Activated effector memory CD4-positive, alpha-beta T cell treated with Interleukin-2 at 50 U/mL for 16 hours (primary cell): ENCODE data around the gene AKAIN1.

Source experiments
- DNase-seq: peaks from one replicate; pipeline ENCODE4 v3.0.0-alpha.2; 2020

Gene AKAIN1, protein sequence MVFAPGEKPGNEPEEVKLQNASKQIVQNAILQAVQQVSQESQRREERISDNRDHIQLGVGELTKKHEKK

DNA sequence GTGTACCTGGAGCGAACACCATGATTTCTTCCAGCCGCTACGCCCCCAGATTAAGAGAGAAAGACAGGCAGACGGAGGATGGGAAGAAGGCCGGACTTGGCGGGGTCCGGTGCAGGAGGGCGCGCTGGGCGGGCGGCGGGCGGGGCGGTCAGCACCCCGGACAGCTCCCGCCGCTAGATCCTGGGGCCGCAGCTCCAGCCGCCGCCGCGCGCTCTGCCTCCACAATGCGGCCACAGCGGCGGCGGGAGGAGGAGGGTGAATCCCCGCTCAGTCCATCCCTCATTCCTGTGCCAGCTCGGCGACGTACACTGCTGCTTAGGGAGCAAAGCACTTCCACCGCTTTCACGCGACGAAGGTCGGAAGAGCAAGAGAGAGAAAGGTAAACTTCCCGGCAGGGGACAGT lies at the start of gene AKAIN1:
Gene AKAIN1, minus strand, starts transcription at position 226 of the 403 bp plus-strand sequence. Its CDS starts 204 bp downstream, at position 22.
- no peak for DNase-seq

DNA sequence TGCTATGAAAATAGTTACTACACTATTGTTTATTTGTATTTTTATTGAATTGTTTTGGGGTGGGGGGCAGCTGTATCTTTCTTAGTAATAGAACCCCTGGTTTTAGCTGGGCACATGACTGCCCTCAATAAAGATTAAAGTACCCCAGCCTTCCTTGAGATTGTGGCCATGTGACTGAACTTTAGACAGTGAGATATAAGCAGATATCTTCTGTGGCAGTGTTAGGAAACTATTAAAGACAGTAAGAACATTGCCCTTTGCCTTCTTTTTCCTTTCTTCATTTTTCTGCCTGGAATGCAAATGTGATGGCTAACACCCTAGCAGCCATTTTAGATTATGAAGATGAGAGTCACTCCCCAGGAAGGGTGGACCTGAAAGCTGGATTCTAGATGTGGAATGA lies 47.9 kb upstream of the AKAIN1 start:
- DNase-seq = no peak

DNA sequence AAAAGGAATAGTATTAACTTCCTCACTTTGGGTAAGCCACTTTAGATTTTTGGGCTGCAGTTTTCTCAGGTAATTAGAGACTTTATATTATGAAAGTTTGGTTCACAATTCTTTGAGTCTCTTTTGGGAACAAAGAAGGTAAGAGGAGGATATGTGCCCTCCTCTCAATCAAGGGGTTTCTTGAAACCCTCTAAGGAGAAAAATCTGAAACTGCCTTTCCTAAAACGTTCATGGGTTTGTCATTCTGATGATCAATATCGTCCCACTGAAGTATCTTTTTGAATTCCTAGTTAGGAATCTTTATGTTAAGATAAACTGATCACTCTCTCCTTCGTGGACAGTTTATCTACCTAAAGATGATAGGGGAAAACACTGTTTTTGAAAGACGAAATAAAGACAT lies 42.4 kb upstream of the AKAIN1 start:
- no peak for DNase-seq

DNA sequence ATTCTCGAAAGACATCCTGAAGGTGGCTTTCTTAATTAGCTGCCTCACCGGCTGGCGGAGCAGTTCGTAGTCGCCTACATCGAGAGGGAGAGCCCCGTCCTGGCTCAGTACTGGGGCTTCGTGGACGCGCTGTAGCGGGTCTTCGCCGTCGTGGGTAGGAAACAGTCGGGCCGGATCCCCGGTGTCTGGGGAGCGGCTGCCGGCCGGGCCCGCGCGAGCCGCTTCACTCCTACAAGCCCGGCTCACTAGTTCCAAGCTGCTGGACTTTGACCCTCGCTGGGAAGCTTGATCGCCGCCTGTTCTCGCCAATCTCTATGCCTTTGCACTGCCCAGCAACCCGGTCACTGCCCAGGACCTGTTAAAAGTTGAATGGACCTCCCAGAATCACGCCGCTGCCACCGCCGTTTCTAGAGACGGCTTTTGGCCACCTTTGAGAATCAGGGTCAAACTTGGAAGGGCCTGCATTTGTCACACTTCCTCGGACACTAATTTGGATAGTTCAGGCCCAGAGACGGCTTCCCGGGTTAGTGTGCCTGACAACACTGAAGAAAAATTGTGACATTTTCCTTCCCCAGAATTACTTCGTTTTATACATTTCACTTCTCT lies 41.4 kb upstream of the AKAIN1 start:
- DNase-seq = peak; percentile 49

DNA sequence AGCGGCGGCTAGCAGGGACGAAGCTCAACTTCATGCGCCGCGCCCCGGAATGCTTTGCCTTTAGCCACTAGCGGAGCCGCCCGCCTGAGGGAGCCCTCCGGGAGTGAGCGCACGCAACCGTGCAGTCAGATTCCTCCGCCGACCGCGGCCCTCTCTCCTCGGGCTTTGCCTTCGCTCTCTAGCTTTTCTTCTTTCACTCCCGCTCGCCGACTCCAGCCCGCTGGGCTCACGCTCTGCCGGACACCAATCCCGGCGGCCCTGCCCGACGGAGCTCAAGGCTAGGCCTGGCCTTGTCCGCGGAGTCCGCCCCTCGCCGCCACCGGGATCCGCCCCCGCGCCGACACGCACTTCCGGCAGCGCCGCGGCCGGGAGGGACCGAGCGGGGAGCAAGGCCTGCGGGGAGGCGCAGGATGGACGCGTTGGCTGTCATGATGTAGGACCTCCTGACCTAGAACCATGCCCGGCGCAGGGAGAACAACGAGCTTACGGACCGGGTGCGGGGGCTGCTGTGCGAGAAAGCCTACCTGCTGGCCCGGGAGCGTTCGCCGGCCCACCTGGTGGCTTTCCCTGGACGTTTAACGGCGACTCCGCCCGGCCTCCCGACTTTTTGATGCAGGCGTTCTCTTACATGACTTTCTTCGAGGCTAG lies 40.8 kb upstream of the AKAIN1 start:
- peak; percentile 83 for DNase-seq

DNA sequence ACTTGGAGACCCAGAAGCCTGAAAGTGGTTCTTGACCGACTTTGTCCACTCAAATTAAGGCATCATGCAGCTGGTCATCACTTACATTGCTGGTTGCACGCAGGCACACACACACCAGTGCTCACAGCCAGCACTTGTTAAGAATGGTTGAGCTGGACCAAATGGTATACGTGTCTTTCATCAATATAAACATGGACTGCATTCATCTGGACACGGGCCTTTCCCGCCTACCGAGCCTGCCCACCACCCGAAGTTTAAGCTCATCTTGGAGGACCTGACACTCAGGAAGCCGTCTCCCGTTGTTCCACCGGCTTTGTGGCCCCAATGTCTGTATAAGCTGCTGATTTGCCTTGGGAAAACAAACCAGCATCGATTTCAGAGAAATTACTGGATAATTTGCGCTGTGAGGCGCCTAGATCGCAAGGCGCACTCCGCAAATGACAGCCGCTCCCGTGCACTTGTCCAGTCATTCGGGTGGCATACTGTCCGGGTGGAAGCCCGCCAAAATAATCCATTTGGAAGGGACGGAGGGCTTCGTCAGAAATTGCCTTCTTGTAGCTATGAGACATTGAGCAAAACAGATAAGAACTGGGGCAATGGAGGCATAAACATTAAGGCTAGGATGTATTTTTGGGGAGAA lies 40.1 kb upstream of the AKAIN1 start:
- no peak for DNase-seq

DNA sequence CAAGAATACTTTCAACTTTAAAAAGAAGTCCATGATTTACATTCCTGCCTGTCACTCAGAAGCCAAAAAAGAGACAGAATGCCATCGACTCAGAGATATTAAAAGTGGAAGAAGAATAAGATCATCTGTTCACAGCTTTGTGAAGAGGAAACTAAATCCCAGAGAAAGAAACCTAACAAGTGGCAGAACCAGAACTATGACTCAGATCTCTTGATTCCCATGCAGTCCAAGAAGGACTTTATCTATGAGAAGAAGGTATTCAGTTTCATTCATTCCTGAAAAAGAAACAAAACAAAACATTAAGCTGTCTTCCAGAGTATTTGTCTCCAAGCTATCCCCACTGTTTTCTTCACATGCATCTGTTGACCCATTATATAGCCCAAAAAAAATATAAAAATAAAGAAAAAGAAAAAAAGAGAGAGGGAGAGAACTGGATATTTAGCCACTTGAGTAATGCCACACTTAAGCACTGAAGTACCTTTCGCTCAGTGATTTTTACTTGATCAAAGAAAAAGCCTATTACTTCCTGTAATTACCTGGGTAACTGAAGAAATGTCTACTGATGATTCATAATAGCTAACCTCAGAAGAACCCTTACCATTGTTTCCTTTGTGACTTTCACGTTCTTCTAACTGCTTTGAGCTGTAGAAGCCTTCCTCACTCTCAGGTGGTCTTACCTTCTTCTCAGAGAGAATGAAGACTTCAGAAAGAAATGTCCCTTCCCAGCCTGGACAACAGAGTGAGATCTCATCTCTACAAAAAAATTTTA lies 17.7 kb upstream of the AKAIN1 start:
- DNase-seq = no peak

DNA sequence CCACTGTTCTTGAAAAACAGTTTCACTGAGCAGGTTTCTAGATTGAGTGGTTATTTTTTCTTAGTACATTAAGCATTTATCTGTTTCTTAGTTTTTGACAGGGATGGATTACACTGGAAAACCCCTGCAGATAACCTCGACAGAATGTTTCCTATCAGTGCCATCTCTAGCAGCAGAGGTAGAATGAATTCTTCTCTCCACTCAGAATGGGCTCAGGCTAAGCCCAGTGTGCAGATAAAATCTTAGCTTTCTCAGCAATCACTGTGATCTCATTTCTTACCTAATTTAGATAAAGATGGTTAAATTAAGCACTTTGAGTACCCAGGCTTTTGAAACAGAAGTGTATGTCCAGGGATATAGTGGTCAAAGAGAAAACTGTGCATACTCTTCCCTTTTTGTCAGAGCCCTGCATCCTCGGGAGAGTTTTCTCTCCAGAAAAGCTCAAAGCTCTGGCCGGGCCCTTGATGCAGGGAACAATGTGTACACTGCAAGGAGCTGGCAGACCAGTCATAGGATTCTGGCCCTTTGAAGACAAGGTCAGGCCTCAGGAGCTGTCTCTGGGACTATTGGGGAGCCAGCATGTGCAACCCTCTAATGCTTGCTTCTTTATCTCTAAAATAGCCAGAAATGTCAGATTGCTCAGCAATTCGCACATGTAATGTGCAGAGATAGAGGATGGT lies 10.6 kb upstream of the AKAIN1 start:
- DNase-seq = no peak

DNA sequence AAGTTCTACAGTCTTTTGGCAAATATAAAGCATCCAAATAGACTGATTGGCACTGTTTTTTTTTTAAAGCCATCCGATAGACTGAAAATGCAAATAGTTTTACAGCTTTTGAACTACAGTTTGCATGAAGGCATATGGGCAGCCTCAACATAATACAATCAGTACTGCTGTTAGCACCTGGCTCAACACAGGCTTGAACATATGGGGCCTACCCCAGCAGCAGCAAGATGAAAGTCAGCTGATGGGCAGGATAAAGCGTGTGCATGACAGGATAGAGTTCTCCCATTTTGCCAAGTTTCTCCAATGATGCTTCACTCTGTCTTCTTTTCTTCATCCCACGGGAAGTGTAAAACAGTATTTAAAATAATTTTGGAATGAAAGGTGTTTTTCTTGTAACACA lies 1.3 kb upstream of the AKAIN1 start:
- DNase-seq = no peak

DNA sequence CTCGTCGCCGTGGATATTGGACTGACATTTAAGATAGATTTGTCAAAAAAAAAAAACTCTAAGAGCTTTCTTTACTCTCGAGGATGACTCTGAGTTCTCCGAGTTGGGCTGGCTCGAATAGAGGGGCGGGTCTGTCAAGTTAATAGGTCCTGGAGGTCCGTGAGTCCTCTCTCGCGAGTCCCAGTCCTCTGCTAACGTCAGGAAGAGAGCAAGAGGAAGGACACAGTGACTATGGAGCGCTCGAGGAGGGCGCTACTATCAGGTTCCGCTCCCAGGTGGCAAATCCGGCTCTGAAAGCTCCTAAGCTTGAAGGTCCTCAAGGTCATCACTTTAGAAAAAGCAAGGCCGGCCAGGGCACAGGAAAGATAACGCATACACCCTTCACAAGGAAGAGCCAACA lies 404 bp upstream of the AKAIN1 start:
- no peak for DNase-seq

DNA sequence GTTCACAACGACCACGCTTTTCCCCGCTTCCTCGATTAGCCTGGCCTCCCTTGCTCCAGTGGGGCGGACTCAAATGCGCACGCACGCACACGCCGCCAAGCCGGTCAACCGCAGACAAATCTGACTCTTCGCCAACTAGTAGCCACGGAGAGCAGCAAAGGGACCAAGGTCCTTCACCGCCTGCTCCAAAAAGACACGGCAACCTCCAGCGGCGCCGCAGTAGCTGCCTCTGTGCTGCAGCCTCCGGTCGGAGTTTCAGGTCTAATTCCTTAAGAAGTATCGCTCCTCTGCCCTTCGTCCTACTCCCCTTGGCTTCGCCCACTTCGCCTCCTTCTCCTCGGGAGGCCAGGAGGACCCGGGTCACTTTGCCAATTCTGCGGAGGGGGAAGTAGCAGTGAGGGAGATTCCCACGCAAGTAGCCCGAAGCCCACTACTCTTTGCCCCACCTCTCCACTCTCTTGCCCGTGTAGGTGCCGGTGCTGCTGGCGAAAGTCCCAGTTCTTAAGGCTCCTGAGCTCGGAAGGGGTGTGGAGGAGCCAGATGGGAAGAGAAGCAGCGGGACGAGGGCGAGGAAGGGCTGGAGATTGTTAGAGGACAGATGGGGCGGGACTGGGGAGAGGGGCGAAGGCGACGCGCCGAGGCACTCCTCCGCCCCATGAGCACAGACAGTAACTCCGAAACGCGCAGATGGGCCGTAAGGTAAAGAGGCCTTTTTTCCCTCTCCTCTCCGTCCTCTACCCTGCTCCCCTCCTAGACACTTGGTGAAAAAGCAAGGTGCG lies 615 bp downstream of the AKAIN1 start:
- no peak for DNase-seq

DNA sequence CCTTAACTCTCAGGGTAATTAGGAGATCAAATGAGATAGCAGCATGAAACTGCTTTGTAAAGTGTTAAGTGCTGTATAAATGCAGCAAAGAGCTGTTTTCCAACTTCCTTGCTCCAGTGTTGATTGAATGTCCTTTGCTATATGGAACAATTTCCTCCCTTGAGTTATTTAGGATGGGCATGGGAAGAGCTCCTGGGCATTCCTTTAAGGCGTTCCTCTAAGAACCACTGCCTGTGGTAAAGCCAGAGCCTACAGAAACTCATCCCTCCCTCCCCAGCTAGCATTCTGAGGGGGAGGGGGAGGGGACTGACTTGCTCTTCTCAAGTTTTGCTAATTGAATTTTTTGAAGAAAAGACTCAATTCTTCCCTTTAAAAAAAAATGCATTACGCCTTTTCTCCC lies 1.4 kb downstream of the AKAIN1 start:
- no peak for DNase-seq

DNA sequence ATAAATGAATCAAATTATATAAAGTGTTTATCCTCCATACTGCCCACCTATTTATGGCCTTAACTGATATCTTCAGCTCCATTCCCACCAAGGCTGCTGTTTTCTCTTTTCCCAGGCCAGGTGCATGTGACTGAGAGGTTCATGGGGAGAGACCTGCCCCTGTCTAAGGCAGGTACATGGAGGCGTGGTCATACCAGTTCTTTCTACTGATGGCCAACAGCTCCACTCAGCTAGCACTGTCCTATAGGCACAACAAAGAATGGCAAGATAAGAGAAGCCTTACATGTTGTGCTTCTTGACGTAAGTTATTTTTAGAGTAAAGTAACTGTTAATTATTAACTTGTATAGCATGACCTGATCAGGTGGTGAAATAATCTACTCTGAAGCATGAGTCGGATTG lies 16.8 kb downstream of the AKAIN1 start:
- no peak for DNase-seq

DNA sequence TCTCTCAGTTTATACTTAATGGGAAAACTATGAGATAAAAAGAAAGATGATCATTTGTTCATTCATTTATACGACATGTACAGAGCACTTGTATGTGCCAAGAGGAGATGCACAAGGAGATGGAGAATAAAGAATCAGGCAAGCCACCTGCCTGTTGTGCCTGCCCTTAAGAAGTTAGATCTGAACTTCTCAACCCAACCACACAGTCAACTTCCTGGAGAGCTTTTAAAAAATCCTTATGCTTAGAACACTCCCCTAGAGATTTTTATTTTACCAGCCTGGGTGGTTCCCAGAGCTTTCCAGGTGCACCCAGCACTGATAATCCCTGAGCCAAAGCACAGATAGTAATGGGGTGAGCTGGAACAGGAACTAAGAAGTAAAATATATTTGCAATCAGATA lies 18.5 kb downstream of the AKAIN1 start:
- DNase-seq = no peak

DNA sequence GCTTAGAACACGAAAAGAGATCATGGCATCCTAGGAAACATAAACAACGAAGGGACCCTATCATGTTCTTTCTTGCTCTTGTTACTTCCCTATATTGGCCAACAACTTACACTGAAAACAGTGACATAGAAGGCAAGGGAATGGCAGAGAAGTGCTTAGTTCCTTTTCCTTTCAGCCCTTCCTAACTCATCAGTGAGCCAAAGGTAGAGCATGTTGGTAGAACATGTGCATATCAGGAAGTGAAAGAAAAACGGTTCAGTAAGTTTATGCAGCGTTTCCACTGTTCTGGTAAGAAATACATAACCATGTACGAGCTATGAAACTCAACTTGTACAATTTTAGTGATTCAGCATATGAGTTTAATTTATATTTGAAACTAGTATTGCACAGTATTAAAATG lies 21.7 kb downstream of the AKAIN1 start:
- DNase-seq = no peak

DNA sequence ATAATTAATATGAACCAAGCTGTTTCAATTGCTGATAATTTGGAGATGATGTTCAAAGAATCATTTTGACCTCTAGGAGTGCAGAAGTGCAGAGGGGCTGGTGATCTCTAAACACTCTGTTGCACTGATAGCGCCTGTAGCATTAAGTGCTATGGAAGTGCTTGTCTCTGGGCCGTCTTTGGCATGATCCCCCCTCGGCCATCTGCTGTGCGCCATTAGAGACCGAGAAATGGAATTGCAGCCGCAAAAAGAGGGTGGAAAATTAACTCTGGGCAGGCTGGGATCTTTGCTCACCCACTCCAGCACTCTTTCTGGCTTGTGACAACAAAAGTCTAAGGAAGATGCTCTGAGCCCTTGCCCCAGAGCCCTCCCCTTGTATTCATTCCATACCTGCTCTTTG lies 23.4 kb downstream of the AKAIN1 start:
- no peak for DNase-seq

DNA sequence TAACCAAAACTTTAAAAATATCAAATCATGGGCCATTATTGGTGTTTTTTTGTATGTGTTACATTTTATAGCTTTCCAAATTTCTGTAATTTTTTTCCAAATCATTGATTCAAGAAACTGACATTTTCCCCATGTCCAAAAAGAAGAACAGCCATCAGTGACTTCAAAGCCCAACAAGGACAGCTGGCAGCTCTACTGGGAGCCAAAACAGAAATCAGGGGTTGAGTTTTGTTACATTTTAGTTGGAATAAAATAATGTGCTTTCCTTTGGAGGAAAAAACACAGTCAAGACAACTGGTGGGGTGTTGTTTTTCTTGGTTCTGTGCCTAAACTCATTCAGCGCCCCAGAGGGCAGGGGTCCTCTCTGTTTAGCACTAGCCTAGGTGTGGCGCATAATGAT lies 23.8 kb downstream of the AKAIN1 start:
- DNase-seq = no peak

DNA sequence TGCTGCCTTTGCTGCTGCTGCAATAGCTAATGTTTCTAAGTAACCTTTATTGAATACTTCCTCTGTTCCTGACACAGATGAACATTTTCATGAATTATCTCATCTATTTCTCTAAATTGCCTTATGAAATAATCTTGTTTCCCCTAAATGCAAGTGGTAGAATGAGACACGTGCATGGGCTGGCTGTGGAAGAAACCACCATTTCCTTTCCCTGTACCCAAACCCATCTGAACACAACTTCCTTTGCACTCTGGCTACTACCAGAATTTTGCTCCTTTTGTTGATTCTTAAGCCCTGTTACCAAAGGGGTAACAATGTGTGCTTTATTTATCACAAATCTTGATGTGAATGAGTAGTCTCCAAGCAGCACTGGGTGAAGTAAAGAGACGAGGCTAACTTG lies 29.2 kb downstream of the AKAIN1 start:
- no peak for DNase-seq

DNA sequence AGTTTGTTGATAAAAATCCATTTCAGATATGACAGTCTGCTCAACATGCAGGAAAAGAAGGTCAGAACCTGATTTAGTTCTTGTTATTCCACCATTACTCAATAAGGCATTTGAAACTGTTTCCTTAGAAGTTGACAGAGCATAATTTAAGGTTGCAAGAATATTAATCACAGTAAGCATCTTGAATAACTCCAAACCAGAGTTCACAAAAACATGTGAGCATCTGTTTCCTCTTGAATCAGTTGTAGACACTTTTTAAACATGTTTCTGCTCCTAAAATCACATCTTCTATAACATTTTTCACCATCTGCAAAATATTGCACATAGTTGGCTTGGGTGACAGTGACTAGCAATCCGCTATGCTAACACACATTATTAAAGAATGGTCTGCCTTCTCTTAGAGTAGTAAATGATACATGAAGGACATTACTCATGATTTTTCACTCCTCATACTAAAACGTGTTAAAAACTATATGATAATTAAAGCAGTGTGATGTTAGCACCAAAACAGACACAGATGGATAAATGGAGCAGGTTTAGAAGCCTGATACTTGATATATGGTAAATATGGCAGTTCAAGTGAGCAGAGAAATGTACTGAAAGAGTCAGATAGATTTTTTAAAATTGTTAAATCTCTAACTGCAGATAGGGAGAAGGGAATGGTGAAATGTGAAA lies 30.3 kb downstream of the AKAIN1 start:
- DNase-seq = no peak

DNA sequence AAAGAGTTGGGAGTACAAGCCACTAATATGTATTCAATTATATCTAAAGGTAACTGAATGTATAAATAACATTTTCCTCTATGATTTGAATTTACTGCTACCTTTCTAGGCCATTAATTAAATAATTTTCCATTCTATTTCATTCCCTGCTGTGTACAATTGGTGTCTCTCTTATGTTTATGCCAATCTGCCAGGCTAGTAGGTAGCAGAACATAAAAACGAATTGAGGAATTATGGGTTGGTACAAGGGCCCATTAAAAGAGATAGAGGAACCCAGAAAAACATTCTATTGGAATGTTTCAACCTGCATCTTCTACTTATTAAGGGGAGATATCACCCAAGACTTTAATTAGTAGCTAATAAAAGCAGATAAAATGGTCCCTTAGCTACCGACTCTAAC lies 32.2 kb downstream of the AKAIN1 start:
- DNase-seq = no peak

DNA sequence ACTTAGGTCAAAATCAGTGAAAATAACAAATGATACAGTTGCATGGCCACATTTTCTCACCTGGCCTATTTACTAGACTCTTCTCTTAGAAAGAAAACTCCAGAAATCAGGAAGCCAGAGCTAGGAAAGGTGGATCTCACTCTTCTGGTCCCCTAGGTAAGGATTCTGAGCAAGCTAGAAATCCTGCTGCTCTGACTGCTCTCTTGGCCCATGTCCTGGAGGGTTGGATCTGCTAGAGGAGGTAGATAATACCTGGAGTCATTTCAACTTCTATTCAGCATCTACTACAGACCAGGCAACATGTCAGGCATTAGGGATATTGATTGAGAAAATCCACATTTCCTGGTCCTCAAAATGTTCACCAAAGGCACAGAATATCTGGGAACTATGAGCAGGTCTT lies 34.9 kb downstream of the AKAIN1 start:
- DNase-seq = no peak

DNA sequence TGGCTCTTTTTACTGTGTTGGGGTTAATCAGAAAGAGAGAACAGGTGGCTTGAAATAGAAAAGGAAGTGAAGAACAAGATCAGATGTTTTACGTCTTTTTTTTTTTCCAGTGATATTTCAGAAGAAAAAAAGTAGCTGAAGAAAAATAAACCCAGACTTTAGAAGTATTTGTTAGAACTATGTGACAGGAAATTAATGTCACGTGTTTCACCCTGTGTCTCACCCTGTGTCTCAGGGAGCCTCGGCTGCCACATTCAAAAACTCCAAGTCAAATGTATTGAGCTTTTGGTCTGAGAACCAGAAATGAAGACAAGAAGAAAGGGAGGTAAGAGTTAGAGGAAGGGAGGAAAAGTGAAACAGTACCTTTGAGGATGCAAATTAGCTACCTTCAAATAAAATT lies 38.0 kb downstream of the AKAIN1 start:
- DNase-seq = no peak
